Measurements from ENCODE around the gene LRRC56. TPM values are rescaled to one million over a fixed set of nuclear protein-coding genes. Genes with fewer than 3 reads are reported as not detected.
A peak's percentile ranks its signal among the peaks of the same experiment; 100 is the strongest.

LRRC56 gene
- polyA plus RNA-seq, 2 of the 4 experiments (the other 2 are of a cell fraction) = 0.32 to 1.0 TPM

- Histone ChIP-seq H3K4me2 (no peak overlapping the region), H3K27ac (no peak overlapping the region), H3K9me3 (no peaks in the 10 kb centered on the region), H3K4me3 (no peak overlapping the region), H3K4me1 (peaks cover 7% of the 10 kb centered on the region; the same call in 2 of the 3 replicates)
- POLR2A ChIA-PET = no interaction called here
- peak; percentile 76 to 79; a peak in 5 of 6 replicates for ATAC-seq
- CTCF ChIA-PET = interaction anchor here (1.4 kb wide), 1 partner anchor 8 kb away, joined by 3 read pairs; no protein-coding TSS in a partner anchor
- WGBS (ENCODE audit: missing lambda C conversion rate) = 92% methylated on average over 23 of the region's 29 CpGs
- DNase-seq (ENCODE audit: low read depth in 1 of 2, low spot score in 1 of 2) = no peak
- no peak for FAIRE-seq
- TF ChIP-seq RFX5 (IDR thresholded peaks at IDR 0.05) (no peak), NR3C1 (IDR thresholded peaks at IDR 0.05) (no peak), MYC (IDR thresholded peaks at IDR 0.05; ENCODE audit: borderline replicate concordance, low read length) (no peak), TFCP2L1 (CRISPR knock-in tag; IDR thresholded peaks at IDR 0.05) (no peak), FOXS1 (CRISPR knock-in tag; IDR thresholded peaks at IDR 0.05) (no peak), SREBF2 (IDR thresholded peaks at IDR 0.05) (no peak), HOXB13 (CRISPR knock-in tag; IDR thresholded peaks at IDR 0.05; ENCODE audit: low read depth) (no peak), HDAC2 (IDR thresholded peaks at IDR 0.05) (no peak)
- TF ChIP-seq, protein P1, sequence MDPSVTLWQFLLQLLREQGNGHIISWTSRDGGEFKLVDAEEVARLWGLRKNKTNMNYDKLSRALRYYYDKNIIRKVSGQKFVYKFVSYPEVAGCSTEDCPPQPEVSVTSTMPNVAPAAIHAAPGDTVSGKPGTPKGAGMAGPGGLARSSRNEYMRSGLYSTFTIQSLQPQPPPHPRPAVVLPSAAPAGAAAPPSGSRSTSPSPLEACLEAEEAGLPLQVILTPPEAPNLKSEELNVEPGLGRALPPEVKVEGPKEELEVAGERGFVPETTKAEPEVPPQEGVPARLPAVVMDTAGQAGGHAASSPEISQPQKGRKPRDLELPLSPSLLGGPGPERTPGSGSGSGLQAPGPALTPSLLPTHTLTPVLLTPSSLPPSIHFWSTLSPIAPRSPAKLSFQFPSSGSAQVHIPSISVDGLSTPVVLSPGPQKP (IDR thresholded peaks at IDR 0.05; ENCODE audit: low read depth, low read length) = no peak
Measured at GRCh38 chr11:597166-597725, 59.9 kb downstream of the LRRC56 start.

DNA sequence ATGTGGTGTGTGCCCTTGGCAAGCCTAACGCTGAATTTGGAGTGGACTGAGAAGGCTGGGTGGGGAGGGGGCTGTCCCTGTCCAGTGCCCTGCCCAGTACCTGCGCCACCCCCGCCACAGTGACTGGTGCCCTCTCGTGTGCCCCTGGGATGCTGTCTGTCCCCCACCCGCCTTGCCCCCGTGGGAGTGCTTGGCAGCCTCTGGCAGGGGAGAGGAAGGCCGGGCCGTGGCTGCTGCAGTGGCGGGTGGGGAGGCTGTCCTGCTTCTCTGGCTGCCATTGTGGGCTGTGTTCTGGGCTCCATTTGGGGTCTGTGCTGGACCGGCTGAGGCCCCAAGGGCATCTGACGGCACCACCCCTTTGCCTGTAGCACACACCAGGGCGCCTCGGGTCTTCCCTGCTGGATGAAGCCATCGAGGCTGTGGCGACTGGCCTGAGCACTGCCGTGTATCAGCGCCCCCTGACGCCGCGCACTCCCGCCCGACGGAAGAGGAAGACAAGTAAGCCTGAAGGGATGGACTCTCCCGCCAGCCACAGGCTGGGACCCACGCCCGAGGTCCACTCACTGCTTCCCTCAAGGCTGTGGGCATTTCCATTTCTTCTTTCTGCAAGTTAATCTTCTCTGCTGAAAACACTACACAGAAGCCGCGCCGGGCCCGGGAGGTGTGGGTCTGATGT, 60.8 kb downstream of the LRRC56 start:
- Histone ChIP-seq H3K27ac (no peak overlapping the region), H3K4me3 (no peak overlapping the region), H3K4me1 (peaks cover 7% of the 10 kb centered on the region; the same call in 2 of the 3 replicates), H3K9me3 (no peaks in the 10 kb centered on the region), H3K4me2 (no peak overlapping the region)
- TF ChIP-seq, protein P2, sequence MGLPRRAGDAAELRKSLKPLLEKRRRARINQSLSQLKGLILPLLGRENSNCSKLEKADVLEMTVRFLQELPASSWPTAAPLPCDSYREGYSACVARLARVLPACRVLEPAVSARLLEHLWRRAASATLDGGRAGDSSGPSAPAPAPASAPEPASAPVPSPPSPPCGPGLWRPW (IDR thresholded peaks at IDR 0.05) = no peak
- no peak for TF ChIP-seq ESRRA (IDR thresholded peaks at IDR 0.05; ENCODE audit: borderline replicate concordance, low read length)
- no peak for TF ChIP-seq ZFP36 (IDR thresholded peaks at IDR 0.05; ENCODE audit: borderline replicate concordance, partially characterized antibody)
- TF ChIP-seq, protein P3, sequence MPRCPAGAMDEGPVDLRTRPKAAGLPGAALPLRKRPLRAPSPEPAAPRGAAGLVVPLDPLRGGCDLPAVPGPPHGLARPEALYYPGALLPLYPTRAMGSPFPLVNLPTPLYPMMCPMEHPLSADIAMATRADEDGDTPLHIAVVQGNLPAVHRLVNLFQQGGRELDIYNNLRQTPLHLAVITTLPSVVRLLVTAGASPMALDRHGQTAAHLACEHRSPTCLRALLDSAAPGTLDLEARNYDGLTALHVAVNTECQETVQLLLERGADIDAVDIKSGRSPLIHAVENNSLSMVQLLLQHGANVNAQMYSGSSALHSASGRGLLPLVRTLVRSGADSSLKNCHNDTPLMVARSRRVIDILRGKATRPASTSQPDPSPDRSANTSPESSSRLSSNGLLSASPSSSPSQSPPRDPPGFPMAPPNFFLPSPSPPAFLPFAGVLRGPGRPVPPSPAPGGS (IDR thresholded peaks at IDR 0.05) = no peak
- no peak for TF ChIP-seq SREBF2 (IDR thresholded peaks at IDR 0.05)
- TF ChIP-seq ZSCAN20 (CRISPR knock-in tag; IDR thresholded peaks at IDR 0.05) = no peak
- TF ChIP-seq USF2 (IDR thresholded peaks at IDR 0.05) = no peak
- TF ChIP-seq MAFK (IDR thresholded peaks at IDR 0.05; ENCODE audit: partially characterized antibody) = no peak
- TF ChIP-seq NFE2L2 (conservative IDR thresholded peaks at IDR 0.05; ENCODE audit: low read length) = no peak
- no peak for TF ChIP-seq KDM1A (IDR thresholded peaks at IDR 0.05; ENCODE audit: low read depth)
- TF ChIP-seq CBX8 (IDR thresholded peaks at IDR 0.05) = no peak
- TF ChIP-seq FOXS1 (CRISPR knock-in tag; IDR thresholded peaks at IDR 0.05) = no peak
- TF ChIP-seq E2F6 (IDR thresholded peaks at IDR 0.05; ENCODE audit: borderline replicate concordance, low read depth) = no peak
- TF ChIP-seq GATA3 (IDR thresholded peaks at IDR 0.05; ENCODE audit: borderline replicate concordance) = no peak
- TF ChIP-seq RFX5 (IDR thresholded peaks at IDR 0.05) = no peak
- no peak for TF ChIP-seq FOSB (CRISPR knock-in tag; IDR thresholded peaks at IDR 0.05)
- no peak for TF ChIP-seq NPAS2 (CRISPR knock-in tag; IDR thresholded peaks at IDR 0.05; ENCODE audit: borderline replicate concordance)
- no peak for TF ChIP-seq CHD2 (IDR thresholded peaks at IDR 0.05; ENCODE audit: low read length, partially characterized antibody)
- TF ChIP-seq MYC (IDR thresholded peaks at IDR 0.05; ENCODE audit: borderline replicate concordance, low read length) = no peak
- TF ChIP-seq, protein P4, sequence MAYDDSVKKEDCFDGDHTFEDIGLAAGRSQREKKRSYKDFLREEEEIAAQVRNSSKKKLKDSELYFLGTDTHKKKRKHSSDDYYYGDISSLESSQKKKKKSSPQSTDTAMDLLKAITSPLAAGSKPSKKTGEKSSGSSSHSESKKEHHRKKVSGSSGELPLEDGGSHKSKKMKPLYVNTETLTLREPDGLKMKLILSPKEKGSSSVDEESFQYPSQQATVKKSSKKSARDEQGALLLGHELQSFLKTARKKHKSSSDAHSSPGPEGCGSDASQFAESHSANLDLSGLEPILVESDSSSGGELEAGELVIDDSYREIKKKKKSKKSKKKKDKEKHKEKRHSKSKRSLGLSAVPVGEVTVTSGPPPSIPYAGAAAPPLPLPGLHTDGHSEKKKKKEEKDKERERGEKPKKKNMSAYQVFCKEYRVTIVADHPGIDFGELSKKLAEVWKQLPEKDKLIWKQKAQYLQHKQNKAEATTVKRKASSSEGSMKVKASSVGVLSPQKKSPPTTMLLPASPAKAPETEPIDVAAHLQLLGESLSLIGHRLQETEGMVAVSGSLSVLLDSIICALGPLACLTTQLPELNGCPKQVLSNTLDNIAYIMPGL (CRISPR knock-in tag; IDR thresholded peaks at IDR 0.05; ENCODE audit: borderline replicate concordance) = no peak
- ChIA-PET CTCF (no interaction called here), POLR2A (no interaction called here)
- WGBS (ENCODE audit: missing lambda C conversion rate) = 97% methylated on average over 19 of the region's 30 CpGs
- no peak for DNase-seq (ENCODE audit: low read depth in 1 of 2, low spot score in 1 of 2)
- ATAC-seq = no peak
- FAIRE-seq = no peak
